Endothelial cell of umbilical vein (primary cell): ENCODE results near the gene NFATC1. TPM values are rescaled to one million over a fixed set of nuclear protein-coding genes. Genes with fewer than 3 reads are reported as not detected.

Experiments used
- BruUV-seq: library from RNA; stranded (reverse); fragments of 400-500 nt; replicated peaks from 2 replicates; lab custom pipeline; 2021; lab: Mats Ljungman, UMichigan
- CTCF ChIA-PET: fragments of 300-600, 350-600 bp; sonication (Branson Sonifier 250); formaldehyde crosslinking; loops from one replicate; lab custom pipeline; 2021; ENCODE audit warnings: antibody characterized with exemption, inconsistent platforms; lab: Charles Lee
- POLR2A ChIA-PET: fragments of 300-600, 350-600 bp; sonication (Branson Sonifier 250); formaldehyde crosslinking; loops from one replicate; lab custom pipeline; 2021; ENCODE audit warnings: antibody characterized with exemption, inconsistent platforms; lab: Charles Lee
- DNase-seq: peaks from one replicate; pipeline ENCODE4 v3.0.0-alpha.2; 2011; ENCODE audit warnings: low read depth, low spot score
- FAIRE-seq: peaks from 2 replicates; lab custom pipeline; 2011; peaks lifted over from hg19 to GRCh38; lab: Jason Lieb, UNC
- H2AFZ ChIP-seq: 2 replicates; pipeline ENCODE4 v1.6.0; 2012; ENCODE audit warnings: low read depth, low read length, control low read depth, inconsistent platforms
- H3K27ac ChIP-seq: 2 replicates; pipeline ENCODE4 v1.5.1; 2011; ENCODE audit warnings: low read depth, mild to moderate bottlenecking, control low read depth, low read length, moderate library complexity; ENCODE audit not compliant: insufficient read depth
- H3K27me3 ChIP-seq, 2 experiments: 2 replicates each; pipeline versions ENCODE4 v1.6.0 to v1.6.1; 2011; ENCODE audit warnings: low read length in 2 of 2, mixed read lengths in 1 of 2; ENCODE audit not compliant: control insufficient read depth in 2 of 2, insufficient read depth in 2 of 2
- H3K36me3 ChIP-seq, 2 experiments: 2 replicates in 1 of 2; 3 replicates in 1 of 2; pipeline ENCODE4 v1.5.1; 2011; ENCODE audit warnings: low read length in 2 of 2, mild to moderate bottlenecking in 1 of 2, moderate library complexity in 1 of 2; ENCODE audit not compliant: control insufficient read depth in 2 of 2, insufficient read depth in 2 of 2; ENCODE audit errors: extremely low read depth in 1 of 2
- H3K4me1 ChIP-seq: 3 replicates; pipeline ENCODE4 v1.5.1; 2011; ENCODE audit warnings: mild to moderate bottlenecking, low read length; ENCODE audit not compliant: control insufficient read depth, insufficient read depth; ENCODE audit errors: extremely low read depth
- H3K4me2 ChIP-seq: 2 replicates; pipeline ENCODE4 v1.6.1; 2011; ENCODE audit warnings: low read length, control low read depth, mixed read lengths; ENCODE audit not compliant: insufficient read depth
- H3K4me3 ChIP-seq, 3 experiments: fragments of 200-600 bp in 1 of 3; sonication (generic), shearing (Covaris generic) in 1 of 3; replicated peaks in 1 of 3; 2 replicates each; pipeline ENCODE4 v1.5.1; 2011 to 2016; ENCODE audit warnings: control low read depth in 3 of 3, low read length in 3 of 3, mild to moderate bottlenecking in 2 of 3, inconsistent platforms in 1 of 3, low read depth in 1 of 3, moderate library complexity in 1 of 3; ENCODE audit not compliant: insufficient read depth in 1 of 3
- H3K79me2 ChIP-seq: 2 replicates; pipeline ENCODE4 v1.6.0; 2012; ENCODE audit warnings: low read length, inconsistent platforms; ENCODE audit not compliant: control insufficient read depth, insufficient read depth
- H3K9ac ChIP-seq: replicated peaks from 2 replicates; pipeline ENCODE3; 2011; ENCODE audit warnings: low read length, control low read depth; ENCODE audit not compliant: insufficient read depth; ENCODE audit errors: extremely low read depth
- H3K9me1 ChIP-seq: replicated peaks from 3 replicates; pipeline ENCODE4 v1.6.0; 2011; ENCODE audit warnings: mild to moderate bottlenecking, low read length; ENCODE audit not compliant: control insufficient read depth, insufficient read depth; ENCODE audit errors: extremely low read depth
- H3K9me3 ChIP-seq: replicated peaks from 2 replicates; pipeline ENCODE4 v1.5.1; 2012; ENCODE audit warnings: low read length, inconsistent platforms; ENCODE audit not compliant: control insufficient read depth, insufficient read depth
- H4K20me1 ChIP-seq: replicated peaks from 2 replicates; pipeline ENCODE3; 2011; ENCODE audit warnings: mild to moderate bottlenecking, low read length; ENCODE audit not compliant: control insufficient read depth, insufficient read depth; ENCODE audit errors: extremely low read depth
- CTCF ChIP-seq, 2 donors: IDR thresholded peaks; 1 replicate in 1 of 2; 2 replicates in 1 of 2; pipeline ENCODE4 v1.5.1; 2011; ENCODE audit warnings: low read length in 2 of 2, mild to moderate bottlenecking in 2 of 2, moderate library complexity in 2 of 2, control low read depth in 1 of 2, inconsistent platforms in 1 of 2, low read depth in 1 of 2; ENCODE audit not compliant: insufficient read depth in 1 of 2; ENCODE audit errors: extremely low read depth in 1 of 2
- FOS ChIP-seq: IDR thresholded peaks from 2 replicates; pipeline ENCODE4 v1.6.1; 2011; ENCODE audit warnings: mild to moderate bottlenecking, low read length, moderate library complexity, borderline replicate concordance; ENCODE audit not compliant: insufficient read depth
- JUN ChIP-seq: IDR thresholded peaks from 2 replicates; pipeline ENCODE4 v1.6.1; 2011; ENCODE audit warnings: borderline replicate concordance, low read depth; ENCODE audit not compliant: insufficient read length, insufficient read depth
- POLR2A ChIP-seq: IDR thresholded peaks from 2 replicates; pipeline ENCODE4 v1.6.1; 2012; ENCODE audit warnings: low read depth, mild to moderate bottlenecking, control low read depth, low read length
- POLR2AphosphoS5 ChIP-seq: IDR thresholded peaks from 2 replicates; pipeline ENCODE4 v1.6.1; 2012; ENCODE audit warnings: low read depth, mild to moderate bottlenecking, control low read depth, low read length, moderate library complexity; ENCODE audit not compliant: insufficient read depth
- dilution Hi-C: fragments of 300-500 bp; cut with MboI; formaldehyde crosslinking; loops from one replicate; pipeline ENCODE4 v1.15.0; 2019; ENCODE audit warnings: low sequenced_read_pairs; ENCODE audit not compliant: extremely low pct_ligation_motif_present
- intact Hi-C: fragments of 100-400 bp; cut with micrococcal nuclease; formaldehyde crosslinking; loops from one replicate; pipeline ENCODE4 v1.10.0; 2022
- polyA plus RNA-seq, 4 experiments: library from polyadenylated mRNA; depleted of rRNA in 3 of 4; stranded (reverse) in 3 of 4; unstranded in 1 of 4; fragments of >200 nt; gene quantifications; 2 replicates each; pipeline versions ENCODE4 v1.2.1 to v1.2.3, GENCODE V29; 2011 to 2012; ENCODE audit warnings: missing spikeins in 1 of 4
- total RNA-seq: library from RNA; stranded (reverse); gene quantifications from 2 replicates; pipeline ENCODE4 v1.2.3, GENCODE V29; 2021

The NFATC1 gene
- total and polyA plus RNA-seq, 2 donors (not counting 3 experiments of a cell fraction or from before 2014, with no cell fraction given) = 11.1 to 30.0 TPM

GRCh38 chr18:79479116-79479760 is 83.5 kb downstream of the NFATC1 start:
- Histone ChIP-seq H3K4me3 (no peak overlapping the region), H3K27me3 (no peaks in the 10 kb centered on the region), H3K79me2 (no peaks in the 10 kb centered on the region), H3K4me1 (peaks cover 1% of the 10 kb centered on the region), H2AFZ (no peak overlapping the region), H3K9me1 (no peaks in the 10 kb centered on the region), H3K9ac (no peak overlapping the region), H3K27ac (no peak overlapping the region), H4K20me1 (no peaks in the 10 kb centered on the region), H3K4me2 (no peak overlapping the region), H3K36me3 (no peaks in the 10 kb centered on the region), H3K9me3 (no peaks in the 10 kb centered on the region)
- DNase-seq (no peak), FAIRE-seq (no peak)
- intact Hi-C loops (no loop called here), dilution Hi-C loops (no loop called here)
- TF ChIP-seq CTCF (IDR thresholded peaks at IDR 0.05; ENCODE audit: extremely low read depth in 1 of 2, insufficient read depth in 1 of 2, low read depth in 1 of 2, low read length in 2 of 2) (no peak), FOS (no peak), JUN (no peak)
- BruUV-seq = no TSS peak
- ChIA-PET CTCF (interaction anchor here (0.9 to 1.4 kb wide), 2 partner anchors 19 to 21 kb away, joined by 3 read pairs; no protein-coding TSS in a partner anchor), POLR2A (no interaction called here)

GRCh38 chr18:79479761-79480161 is 84.0 kb downstream of the NFATC1 start:
- no peak overlapping the region for H3K4me3 ChIP-seq
- H3K9ac ChIP-seq = no peak overlapping the region
- no peak for TF ChIP-seq POLR2A
- TF ChIP-seq JUN = no peak
- no peak for TF ChIP-seq POLR2AphosphoS5
- no peak for TF ChIP-seq CTCF (IDR thresholded peaks at IDR 0.05; ENCODE audit: extremely low read depth in 1 of 2, insufficient read depth in 1 of 2, low read depth in 1 of 2, low read length in 2 of 2)
- dilution Hi-C loops (no loop called here), intact Hi-C loops (no loop called here)
- DNase-seq (no peak), FAIRE-seq (no peak)
- POLR2A ChIA-PET = no interaction called here
- H3K4me1 ChIP-seq = peaks cover 6% of the 10 kb centered on the region
- H4K20me1 ChIP-seq = no peaks in the 10 kb centered on the region
- BruUV-seq = no TSS peak
- H3K27ac ChIP-seq = no peak overlapping the region
- CTCF ChIA-PET = interaction anchor here (1.4 kb wide), 1 partner anchor 21 kb away, joined by 3 read pairs; no protein-coding TSS in a partner anchor
- no peak overlapping the region for H2AFZ ChIP-seq
- H3K9me1 ChIP-seq = no peaks in the 10 kb centered on the region
- H3K4me2 ChIP-seq = no peak overlapping the region
- no peaks in the 10 kb centered on the region for H3K27me3 ChIP-seq
- H3K79me2 ChIP-seq = no peaks in the 10 kb centered on the region
- H3K9me3 ChIP-seq = no peaks in the 10 kb centered on the region
- H3K36me3 ChIP-seq = no peaks in the 10 kb centered on the region
